IPS DF 4.7 (cell line): ENCODE results near the gene SPANXD.
"Not testable (repeated sequence)": the region's sequence is repeated elsewhere in the genome, so short reads cannot be mapped to it uniquely, and the experiment has no call there.

ENCODE experiments used
- DNase-seq: peaks from one replicate; pipeline ENCODE4 v3.0.0-alpha.2; 2013; ENCODE audit warnings: low spot score; ENCODE audit errors: extremely low read depth

SPANXD gene, protein sequence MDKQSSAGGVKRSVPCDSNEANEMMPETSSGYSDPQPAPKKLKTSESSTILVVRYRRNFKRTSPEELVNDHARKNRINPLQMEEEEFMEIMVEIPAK

DNA sequence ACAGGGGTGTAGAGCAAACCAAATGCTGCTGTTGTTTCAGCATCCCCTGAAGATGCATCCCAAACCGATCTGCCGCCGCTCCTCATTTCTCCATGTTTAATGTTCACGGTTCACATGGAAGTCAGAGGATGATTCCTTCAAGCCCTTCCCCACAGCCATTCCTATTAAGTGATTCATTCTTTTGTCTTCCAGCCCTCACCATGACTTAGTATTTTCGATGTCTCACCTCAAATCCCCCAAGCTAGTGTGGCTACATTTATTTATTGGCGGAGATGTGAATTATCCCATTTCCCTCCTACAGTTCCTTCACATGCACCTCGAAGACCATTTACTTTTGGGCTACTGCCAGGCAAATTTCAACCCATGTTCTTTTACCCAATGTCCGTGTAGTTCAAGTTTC, at the start of gene SPANXD:
Gene SPANXD, minus strand, starts transcription at position 101 of the 400 bp plus-strand sequence. CDS start 334 bp downstream, outside the sequence.
- not testable (repeated sequence) for DNase-seq

DNA sequence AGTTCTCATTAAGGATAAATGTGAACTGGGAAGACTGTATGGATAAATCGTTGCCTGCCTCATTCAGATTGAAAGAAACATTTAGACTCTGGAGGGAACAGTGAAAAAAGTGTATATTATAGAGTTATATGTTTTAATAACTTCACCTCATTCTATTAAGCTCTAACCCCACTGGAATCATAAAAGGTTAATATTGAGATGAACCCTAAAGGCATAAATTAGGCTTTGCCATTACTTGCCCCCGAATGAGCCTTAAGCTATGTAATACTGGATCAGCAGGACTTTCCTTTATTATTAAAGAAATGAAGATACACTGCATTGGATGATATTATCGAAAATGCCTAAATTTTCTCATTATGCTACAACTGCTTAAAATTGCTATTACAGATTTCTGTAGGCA, 44.1 kb upstream of the SPANXD start:
- DNase-seq: no peak

DNA sequence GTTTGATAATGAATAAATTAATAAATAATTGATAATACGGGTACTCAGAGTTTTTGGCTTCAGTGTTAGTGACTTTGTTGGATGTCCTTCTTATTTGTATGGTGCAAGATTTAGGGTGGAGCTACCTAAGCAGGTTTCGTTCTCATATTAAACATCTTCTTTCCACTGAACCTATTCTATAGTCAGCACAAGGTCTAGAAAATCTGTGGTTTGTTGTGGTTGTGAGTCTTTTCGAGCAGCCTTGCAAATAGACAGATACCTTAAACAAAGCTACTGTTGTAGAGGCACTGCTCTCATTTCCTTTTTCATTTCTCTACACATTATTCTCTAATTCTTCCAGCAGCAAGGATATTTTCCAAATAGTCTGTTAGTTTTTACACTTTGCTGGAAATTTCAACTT, 38.1 kb upstream of the SPANXD start:
- no peak for DNase-seq

DNA sequence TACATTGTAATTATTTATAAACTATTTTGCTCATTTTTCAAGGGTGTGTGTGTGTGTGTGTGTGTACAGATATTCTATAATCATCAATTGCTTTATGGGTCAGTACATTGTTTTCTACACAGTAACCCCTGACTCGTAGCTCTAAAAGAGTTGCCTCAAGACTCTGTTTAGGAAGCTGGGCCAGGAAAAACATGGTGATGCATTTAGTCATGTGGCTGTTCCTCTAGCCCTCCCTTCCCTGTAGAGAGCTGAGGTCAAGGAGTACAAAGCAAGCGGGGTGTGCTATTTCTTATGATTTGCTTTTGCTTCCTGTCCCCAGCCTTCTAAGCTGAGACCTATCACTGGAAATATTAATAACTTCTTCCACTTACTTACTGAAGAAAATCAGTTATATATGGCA, 34.8 kb upstream of the SPANXD start:
- no peak for DNase-seq

DNA sequence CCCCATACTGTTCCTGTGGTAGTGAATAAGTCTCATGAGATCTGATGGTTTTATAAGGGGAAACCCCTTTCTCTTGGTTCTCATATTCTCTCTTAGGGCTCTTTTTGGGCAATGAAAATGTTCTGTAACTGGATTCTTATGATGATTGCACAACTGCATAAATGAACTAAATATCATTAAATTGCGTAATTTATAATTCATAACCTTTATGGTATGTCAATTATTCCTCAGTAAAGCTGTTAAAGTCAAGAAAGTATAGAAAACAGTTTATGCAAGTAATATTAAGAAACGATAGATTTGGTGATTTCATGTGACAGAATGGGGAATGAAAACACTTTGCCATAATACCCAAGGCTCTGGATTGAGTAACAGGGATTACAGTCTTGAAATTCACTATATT, 33.5 kb upstream of the SPANXD start:
- DNase-seq: no peak

DNA sequence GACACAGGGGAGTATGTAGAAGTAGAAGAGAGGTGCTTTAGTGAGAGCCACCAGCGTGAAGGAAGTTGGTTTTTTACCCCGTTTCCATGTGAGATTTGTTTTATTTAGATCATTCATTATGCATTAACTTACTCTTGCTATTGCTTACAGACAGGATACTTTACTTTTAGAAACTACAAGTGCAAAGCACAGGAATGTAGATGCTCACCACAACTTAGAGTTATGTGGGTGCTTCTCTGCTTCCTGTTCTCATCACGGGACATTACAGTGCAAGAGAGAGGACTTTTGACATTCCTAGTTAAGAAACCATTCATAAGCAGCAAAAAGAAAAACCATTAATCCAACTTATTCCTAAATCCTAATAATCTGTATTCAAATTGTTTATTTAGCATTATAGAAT, 25.6 kb upstream of the SPANXD start:
- no peak for DNase-seq

DNA sequence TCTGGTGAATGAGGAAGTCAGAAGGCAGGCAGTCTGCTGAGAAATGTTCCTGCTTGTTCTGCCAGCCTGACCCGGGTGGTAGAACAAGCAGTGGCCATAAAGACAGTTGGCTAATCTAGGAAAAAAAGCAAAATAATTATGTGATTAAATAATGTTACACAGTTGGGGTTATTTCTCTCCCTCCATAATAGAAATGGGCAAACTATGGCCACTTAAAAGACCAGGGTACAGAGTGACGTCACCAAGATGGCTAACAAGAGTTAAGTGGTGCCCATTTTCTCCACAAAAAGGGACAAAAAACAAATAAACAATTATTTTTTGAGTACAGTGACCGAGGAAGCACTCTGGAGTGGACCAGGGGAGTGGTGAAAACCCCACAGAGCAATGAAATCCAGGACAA, 16.1 kb upstream of the SPANXD start:
- DNase-seq: no peak

DNA sequence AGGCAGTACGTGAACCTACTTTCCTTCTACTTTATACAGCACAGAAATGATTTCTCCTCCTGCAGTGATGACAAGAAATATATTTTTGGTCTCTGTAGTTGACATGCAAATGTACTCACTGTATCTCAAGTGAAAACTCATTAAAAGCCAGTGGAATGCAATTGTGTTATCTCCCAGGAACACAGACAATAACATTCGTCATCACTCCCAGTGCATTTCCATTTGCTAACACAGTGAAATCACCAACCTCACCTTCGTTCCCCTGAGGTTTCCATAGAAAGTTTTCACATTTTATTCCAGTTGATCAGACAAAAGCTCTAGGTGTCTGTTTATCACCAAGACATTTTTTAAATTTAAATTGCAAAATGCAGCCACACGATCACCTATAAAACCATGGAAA, 2.5 kb upstream of the SPANXD start:
- no peak for DNase-seq

DNA sequence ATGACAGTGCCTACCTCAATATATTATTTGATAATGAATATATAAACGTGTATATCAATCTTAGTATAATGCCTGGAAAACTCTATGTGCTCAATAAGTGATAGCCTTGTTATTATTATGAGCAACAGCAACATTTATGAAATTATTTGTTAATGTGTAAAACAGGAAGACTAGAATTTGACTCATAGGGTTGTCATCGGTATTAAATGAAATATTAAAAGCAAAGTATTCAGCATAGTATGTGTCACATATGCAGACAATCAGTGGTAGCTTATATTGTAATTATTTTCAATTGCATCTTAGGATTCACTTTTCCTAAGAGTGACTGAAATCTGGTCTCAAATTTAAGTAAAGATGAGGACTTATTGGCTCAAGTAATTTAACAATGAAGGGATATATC, 24.6 kb downstream of the SPANXD start:
- DNase-seq: no peak

DNA sequence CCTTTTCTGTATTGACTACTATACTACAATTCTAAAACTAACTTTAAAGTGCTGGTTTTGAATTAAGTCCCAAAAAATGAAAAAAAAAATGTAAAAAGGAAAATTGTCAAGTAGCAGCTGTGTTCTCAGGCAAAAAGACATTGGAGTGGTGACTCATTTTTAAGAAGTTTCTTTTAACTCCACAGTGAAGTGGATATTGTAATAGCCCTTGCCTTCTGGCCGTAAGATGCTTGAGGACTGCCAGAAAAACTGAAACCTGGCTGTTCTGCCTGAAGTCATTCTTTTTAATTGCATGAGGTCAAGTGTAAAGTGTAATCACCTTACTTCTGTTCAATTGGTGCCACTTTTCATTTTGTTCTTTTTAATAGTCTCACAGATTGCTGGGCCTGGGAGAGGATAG, 28.9 kb downstream of the SPANXD start:
- DNase-seq: no peak

DNA sequence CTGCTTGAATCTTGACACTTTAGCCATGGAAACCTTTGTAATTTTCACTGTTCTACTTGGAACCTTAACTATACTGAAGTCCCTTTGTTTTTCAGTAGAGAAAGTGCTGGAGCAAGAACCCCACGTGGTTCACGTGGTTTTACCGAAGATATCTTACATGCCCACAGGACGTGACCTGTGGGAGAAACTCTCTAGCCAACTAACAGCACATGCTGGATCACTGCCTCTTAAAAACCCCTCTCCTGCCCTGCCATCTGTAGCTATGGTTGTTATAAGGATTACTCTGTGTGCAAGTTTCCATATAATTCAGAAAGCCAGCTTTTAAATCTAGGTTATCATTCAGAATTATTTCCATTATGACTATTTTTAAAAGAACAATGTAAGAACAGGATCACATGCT, 30.2 kb downstream of the SPANXD start:
- no peak for DNase-seq

DNA sequence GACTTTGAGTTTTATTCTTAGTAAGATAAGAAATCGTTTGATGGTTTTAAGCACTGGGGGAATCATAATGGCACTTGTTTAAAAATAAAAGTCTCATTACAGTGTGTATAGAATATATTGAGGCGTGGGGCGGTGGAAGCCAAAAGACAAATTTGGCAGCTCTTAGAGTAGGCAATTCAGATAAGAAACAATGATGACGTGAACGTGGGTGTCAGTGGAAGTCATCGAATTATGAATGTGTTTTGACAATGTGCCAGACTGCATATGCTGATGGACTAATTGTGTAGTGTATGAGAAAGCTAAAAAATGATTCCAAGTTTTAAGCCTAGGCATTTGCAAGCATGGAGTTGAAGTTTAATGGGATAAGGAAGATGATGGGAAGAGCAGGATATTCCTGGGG, 35.8 kb downstream of the SPANXD start:
- DNase-seq: no peak

DNA sequence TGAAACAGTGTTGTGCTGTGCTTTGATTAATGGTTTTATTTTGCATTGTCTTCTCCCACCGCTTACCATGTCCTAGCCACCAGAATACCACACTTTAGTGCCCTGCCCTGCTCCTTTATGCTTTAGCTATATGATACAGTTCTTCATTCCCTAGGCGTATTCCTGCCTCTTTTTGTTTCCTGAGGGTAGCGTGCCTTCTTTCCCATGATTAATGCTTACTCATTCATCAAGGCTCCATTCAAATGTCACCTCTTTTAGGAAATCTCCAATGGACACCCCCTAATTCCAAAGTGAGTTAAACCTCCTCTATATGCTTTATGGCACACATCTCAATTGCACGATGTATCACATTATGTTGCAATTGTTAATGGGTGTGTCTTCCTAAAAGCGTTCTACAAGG, 46.3 kb downstream of the SPANXD start:
- no peak for DNase-seq
